Measurements from ENCODE around the gene MANSC1. TPM values are rescaled to one million over a fixed set of nuclear protein-coding genes. Genes with fewer than 3 reads are reported as not detected.

Gene MANSC1
- total RNA-seq, 1 experiment from 2014 or later, result 9.1 TPM

GRCh38 chr12:12372946-12373722 is 23.1 kb upstream of the MANSC1 start:
- Histone ChIP-seq H2BK5ac (ENCODE audit: insufficient read length, low read length) (no peak overlapping the region), H3K14ac (ENCODE audit: insufficient read depth, low read length) (no peak overlapping the region), H3K23me2 (ENCODE audit: insufficient read length, low read depth, low read length, poor library complexity, severe bottlenecking) (no peaks in the 10 kb centered on the region), H3K23ac (ENCODE audit: insufficient read length, low read depth, low read length) (no peak overlapping the region), H3K4me2 (ENCODE audit: insufficient read depth, insufficient read length, low read length) (no peak overlapping the region), H3K27me3 (ENCODE audit: insufficient read depth, low read length) (no peaks in the 10 kb centered on the region), H2BK20ac (ENCODE audit: low read depth, low read length, poor library complexity, severe bottlenecking) (no peak overlapping the region), H2AK5ac (ENCODE audit: insufficient read length, low read length) (no peak overlapping the region), H2BK120ac (ENCODE audit: low read depth, low read length, poor library complexity, severe bottlenecking) (no peak overlapping the region), H3K9me3 (ENCODE audit: control insufficient read depth, low read depth, low read length) (no peaks in the 10 kb centered on the region), H4K8ac (replicated peaks; ENCODE audit: insufficient read length, low read depth, low read length) (no peak overlapping the region), H2BK12ac (ENCODE audit: insufficient read length, low read depth, low read length) (no peak overlapping the region), H3K27ac (ENCODE audit: insufficient read length, low read depth, low read length) (no peak overlapping the region), H3K18ac (ENCODE audit: insufficient read length, low read depth, low read length) (no peak overlapping the region), H4K5ac (ENCODE audit: insufficient read length, low read depth, low read length) (no peak overlapping the region), H3K79me1 (ENCODE audit: insufficient read depth, low read depth, low read length, poor library complexity, severe bottlenecking) (no peaks in the 10 kb centered on the region), H3K79me2 (ENCODE audit: insufficient read depth, low read length) (no peaks in the 10 kb centered on the region), H4K20me1 (ENCODE audit: control insufficient read depth, insufficient read depth, insufficient read length) (no peaks in the 10 kb centered on the region), H3K9ac (ENCODE audit: extremely low read depth, insufficient read length, low read length) (no peak overlapping the region), H2BK15ac (ENCODE audit: low read depth, low read length) (no peak overlapping the region), H3K4ac (ENCODE audit: low read depth, low read length) (no peak overlapping the region), H2AFZ (ENCODE audit: low read length) (no peak overlapping the region), H4K91ac (ENCODE audit: insufficient read length, low read depth, low read length) (no peak overlapping the region), H3T11ph (ENCODE audit: low read length) (no peak overlapping the region), H3K56ac (ENCODE audit: insufficient read length, low read depth, low read length) (no peak overlapping the region), H3K4me1 (ENCODE audit: insufficient read depth, low read length) (0 out of 2 replicates have a peak, but pooled peaks cover 4% of the 10 kb centered on the region)
- no CpG with 5 or more reads among the region's 4 CpGs for WGBS (ENCODE audit: extremely low coverage, insufficient read length, low lambda C conversion rate)
- Mint-ChIP-seq H3K27ac (peak overlapping the region; percentile 2 to 45 (median 21); a peak in 4 of 7 replicates), H3K4me3 (no peak overlapping the region), H3K9me3 (no peaks in the 10 kb centered on the region), H3K36me3 (ENCODE audit: insufficient read depth in 1 of 3, low read depth in 3 of 3) (peaks cover 0 to 5% (median 3%) of the 10 kb centered on the region in 3 experiments; a peak in 3 of 7 replicates), H3K27me3 (ENCODE audit: low read depth) (no peaks in the 10 kb centered on the region; the same call in 1 of the 2 replicates), H3K4me1 (peaks cover 4% of the 10 kb centered on the region in 2 experiments)
- TF ChIP-seq CTCF (conservative IDR thresholded peaks at IDR 0.05), result no peak
- no peak for DNase-seq
